HG03095 (cell line): ENCODE results near the gene COL21A1.

Experiments
- ATAC-seq: cut with Tn5 transposase; IDR thresholded peaks from one replicate; pipeline ENCODE4 v1.9.1; 2021; ENCODE audit warnings: moderate library complexity; ENCODE audit not compliant: unreplicated experiment

The COL21A1 gene

GRCh38 chr6:56055081-56055704 is 192.2 kb downstream of the COL21A1 start:
- no peak for ATAC-seq

GRCh38 chr6:56051202-56051598 is 196.2 kb downstream of the COL21A1 start:
- ATAC-seq = no peak

- ATAC-seq = no peak
Measured at GRCh38 chr6:56050530-56051201, 196.7 kb downstream of the COL21A1 start.

- no peak for ATAC-seq
Measured at GRCh38 chr6:56048601-56049000, 198.8 kb downstream of the COL21A1 start.

- no peak for ATAC-seq
Measured at GRCh38 chr6:56047931-56048540, 199.3 kb downstream of the COL21A1 start.

- ATAC-seq = no peak
Measured at GRCh38 chr6:56046576-56046975, 200.8 kb downstream of the COL21A1 start.

GRCh38 chr6:56043761-56044160 is 203.6 kb downstream of the COL21A1 start:
- ATAC-seq = no peak

- no peak for ATAC-seq
Measured at GRCh38 chr6:56043076-56043475, 204.3 kb downstream of the COL21A1 start.

- ATAC-seq = no peak
Measured at GRCh38 chr6:56041591-56041990, 205.8 kb downstream of the COL21A1 start.

GRCh38 chr6:56040889-56041301 is 206.5 kb downstream of the COL21A1 start:
- ATAC-seq = no peak

- no peak for ATAC-seq
Measured at GRCh38 chr6:56040223-56040622, 207.2 kb downstream of the COL21A1 start.

- no peak for ATAC-seq
Measured at GRCh38 chr6:56038764-56039163, 208.6 kb downstream of the COL21A1 start.

GRCh38 chr6:56037601-56038000 is 209.8 kb downstream of the COL21A1 start:
- ATAC-seq = no peak

GRCh38 chr6:56036916-56037600 is 210.3 kb downstream of the COL21A1 start:
- ATAC-seq = no peak

- no peak for ATAC-seq
Measured at GRCh38 chr6:56033401-56033800, 214.0 kb downstream of the COL21A1 start.

GRCh38 chr6:56032715-56033260 is 214.6 kb downstream of the COL21A1 start:
- ATAC-seq = no peak

- ATAC-seq = no peak
Measured at GRCh38 chr6:56027865-56028264, 219.5 kb downstream of the COL21A1 start.

GRCh38 chr6:56026455-56027180 is 220.8 kb downstream of the COL21A1 start:
- ATAC-seq = no peak

GRCh38 chr6:56025795-56026194 is 221.6 kb downstream of the COL21A1 start:
- no peak for ATAC-seq

GRCh38 chr6:56024931-56025330 is 222.4 kb downstream of the COL21A1 start:
- no peak for ATAC-seq

- no peak for ATAC-seq
Measured at GRCh38 chr6:56023829-56024228, 223.6 kb downstream of the COL21A1 start.
